ENCODE data around the gene PHPT1. TPM values are rescaled to one million over a fixed set of nuclear protein-coding genes. Genes with fewer than 3 reads are reported as not detected.
"Not testable (repeated sequence)": the region's sequence is repeated elsewhere in the genome, so short reads cannot be mapped to it uniquely, and the experiment has no call there.

PHPT1 gene
- total and polyA plus RNA-seq, 8 donors, result 66.1 to 151 (median 100) TPM

GRCh38 chr9:136835162-136835931 is 13.9 kb upstream of the PHPT1 start:
- no peaks in the 10 kb centered on the region for H3K9me3 ChIP-seq
- H3K27ac ChIP-seq, result no peak overlapping the region
- no peak for TF ChIP-seq CTCF (IDR thresholded peaks at IDR 0.05)
- H3K4me1 ChIP-seq, result no peaks in the 10 kb centered on the region
- no peak for ATAC-seq
- H3K36me3 ChIP-seq, result peaks cover 0 to 87% of the 10 kb centered on the region in 2 donors
- intact Hi-C loops (cut with DNase I), result no loop called here
- peak in 1 of 4 donors; percentile 68 for DNase-seq
- H3K4me3 ChIP-seq, result no peak overlapping the region
- no peaks in the 10 kb centered on the region for H3K27me3 ChIP-seq

GRCh38 chr9:136835932-136836904 is 13.0 kb upstream of the PHPT1 start:
- TF ChIP-seq CTCF (IDR thresholded peaks at IDR 0.05), result no peak
- no peak overlapping the region for H3K4me3 ChIP-seq
- no peak for ATAC-seq
- no peaks in the 10 kb centered on the region for H3K9me3 ChIP-seq
- H3K4me1 ChIP-seq, result peaks cover 0 to 2% of the 10 kb centered on the region in 2 donors
- intact Hi-C loops (cut with DNase I), result no loop called here
- no peak overlapping the region for H3K27ac ChIP-seq
- H3K36me3 ChIP-seq, result peaks cover 0 to 86% of the 10 kb centered on the region in 2 donors
- no peaks in the 10 kb centered on the region for H3K27me3 ChIP-seq
- peak in 1 of 4 donors; percentile 47 for DNase-seq

GRCh38 chr9:136837146-136837855 is 11.9 kb upstream of the PHPT1 start:
- ATAC-seq (no peak), DNase-seq (peak in 1 of 4 donors; percentile 62)
- Histone ChIP-seq H3K27ac (no peak overlapping the region), H3K4me1 (peaks cover 10% of the 10 kb centered on the region in 2 donors), H3K36me3 (peaks cover 0 to 75% of the 10 kb centered on the region in 2 donors), H3K9me3 (no peaks in the 10 kb centered on the region), H3K4me3 (no peak overlapping the region), H3K27me3 (no peaks in the 10 kb centered on the region)
- no peak for TF ChIP-seq CTCF (IDR thresholded peaks at IDR 0.05)
- intact Hi-C loops (cut with DNase I), result no loop called here

GRCh38 chr9:136837856-136838277 is 11.3 kb upstream of the PHPT1 start:
- peaks cover 0 to 69% of the 10 kb centered on the region in 2 donors for H3K36me3 ChIP-seq

More at GRCh38 chr9:136837856-136838277, 11.3 kb upstream of the PHPT1 start:
- H3K27ac ChIP-seq; intact Hi-C loops (cut with DNase I); H3K4me3 ChIP-seq; ATAC-seq; H3K9me3 ChIP-seq; H3K27me3 ChIP-seq: not testable (repeated sequence)
- peaks cover 13 to 16% of the 10 kb centered on the region in 2 donors for H3K4me1 ChIP-seq
- DNase-seq, result peak in 1 of 4 donors; percentile 61
